ENCODE data around the gene WFDC8.

WFDC8 gene

DNA sequence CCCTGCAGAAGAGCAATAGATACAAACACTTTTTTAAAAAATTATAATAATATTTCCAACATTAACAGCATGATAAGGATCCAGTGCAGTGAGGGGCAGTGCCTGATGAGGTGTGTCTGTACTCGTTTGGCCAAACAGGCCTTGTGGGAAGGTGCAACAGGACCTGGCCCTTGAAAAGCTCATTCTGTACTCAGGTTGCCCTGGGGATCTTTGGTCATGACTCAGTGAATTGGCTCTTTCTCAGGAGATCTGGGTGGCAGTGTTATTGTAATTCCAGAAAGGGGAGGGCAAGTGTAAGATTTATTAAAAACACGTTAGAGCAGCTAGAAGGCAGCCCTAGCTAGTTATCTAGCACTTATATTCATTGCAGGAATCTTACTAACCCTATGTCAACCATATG lies 60.8 kb downstream of the WFDC8 start:
- Histone ChIP-seq H3K27ac (ENCODE audit: insufficient read depth, low read depth, low read length, poor library complexity, severe bottlenecking) (no peak overlapping the region), H3K27me3 (ENCODE audit: control insufficient read depth, insufficient read depth, low read length, poor library complexity, severe bottlenecking) (no peaks in the 10 kb centered on the region), H3K4me1 (ENCODE audit: control insufficient read depth, insufficient read depth, low read length) (no peaks in the 10 kb centered on the region), H3K9me3 (ENCODE audit: control insufficient read depth, low read length) (no peaks in the 10 kb centered on the region), H3K36me3 (ENCODE audit: control insufficient read depth, insufficient read depth, low read length) (no peaks in the 10 kb centered on the region), H3K4me3 (ENCODE audit: insufficient read depth, low read depth, low read length) (no peak overlapping the region)
- 80 to 90% methylated on average over 1 to 2 of the region's 2 CpGs for WGBS, 2 experiments

DNA sequence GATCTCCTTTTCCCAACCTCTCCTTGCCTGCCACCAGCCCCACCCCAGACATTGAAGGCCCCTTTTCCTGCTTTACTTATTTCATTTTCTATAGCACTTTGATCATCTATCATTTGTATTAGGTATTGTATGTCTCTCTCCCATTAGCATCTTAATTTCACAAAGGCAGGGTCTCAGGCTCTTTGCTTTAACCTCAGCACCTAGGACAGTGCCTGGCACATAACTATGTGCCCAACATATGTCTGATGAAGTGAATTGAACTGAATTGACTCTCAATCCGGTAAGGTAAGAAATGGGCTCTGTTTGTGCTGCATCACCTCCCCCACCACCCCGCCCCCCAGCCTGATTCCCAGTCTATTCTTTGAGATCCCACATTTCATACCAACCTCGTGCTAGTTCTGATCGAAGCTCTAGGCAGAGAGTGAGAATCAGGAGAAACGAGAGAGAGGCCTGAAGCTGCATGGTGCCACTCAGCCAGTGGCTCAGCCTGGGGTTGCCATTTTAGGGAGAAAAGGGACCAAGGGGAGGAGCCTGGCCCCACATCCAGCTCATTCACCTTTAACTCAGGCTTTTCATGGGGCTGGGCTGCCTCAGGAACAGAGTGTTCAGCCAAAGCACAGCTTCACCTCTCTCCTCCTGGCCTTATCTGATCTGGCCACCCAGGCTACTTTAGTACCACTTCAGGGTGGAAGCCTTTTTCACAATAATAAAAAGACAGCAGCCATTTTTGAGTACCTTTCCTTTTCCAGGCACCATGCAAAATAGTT lies 63.8 kb downstream of the WFDC8 start, which contains the start of gene SPINT3:
TSS of gene SPINT3 (minus strand) at position 476 of the 767 bp plus-strand sequence. CDS start at position 462, 14 bp downstream.
- 68 to 69% methylated on average over 5 of the region's 5 CpGs for WGBS, 2 experiments
- no peaks in the 10 kb centered on the region for H3K9me3 ChIP-seq (ENCODE audit: control insufficient read depth, low read length)
- H3K27me3 ChIP-seq (ENCODE audit: control insufficient read depth, insufficient read depth, low read length, poor library complexity, severe bottlenecking): no peaks in the 10 kb centered on the region
- H3K4me1 ChIP-seq (ENCODE audit: control insufficient read depth, insufficient read depth, low read length): no peaks in the 10 kb centered on the region
- H3K36me3 ChIP-seq (ENCODE audit: control insufficient read depth, insufficient read depth, low read length): no peaks in the 10 kb centered on the region
- no peak within 1 kb of the TSS for H3K27ac ChIP-seq (ENCODE audit: insufficient read depth, low read depth, low read length, poor library complexity, severe bottlenecking)
- no peak within 1 kb of the TSS for H3K4me3 ChIP-seq (ENCODE audit: insufficient read depth, low read depth, low read length)

DNA sequence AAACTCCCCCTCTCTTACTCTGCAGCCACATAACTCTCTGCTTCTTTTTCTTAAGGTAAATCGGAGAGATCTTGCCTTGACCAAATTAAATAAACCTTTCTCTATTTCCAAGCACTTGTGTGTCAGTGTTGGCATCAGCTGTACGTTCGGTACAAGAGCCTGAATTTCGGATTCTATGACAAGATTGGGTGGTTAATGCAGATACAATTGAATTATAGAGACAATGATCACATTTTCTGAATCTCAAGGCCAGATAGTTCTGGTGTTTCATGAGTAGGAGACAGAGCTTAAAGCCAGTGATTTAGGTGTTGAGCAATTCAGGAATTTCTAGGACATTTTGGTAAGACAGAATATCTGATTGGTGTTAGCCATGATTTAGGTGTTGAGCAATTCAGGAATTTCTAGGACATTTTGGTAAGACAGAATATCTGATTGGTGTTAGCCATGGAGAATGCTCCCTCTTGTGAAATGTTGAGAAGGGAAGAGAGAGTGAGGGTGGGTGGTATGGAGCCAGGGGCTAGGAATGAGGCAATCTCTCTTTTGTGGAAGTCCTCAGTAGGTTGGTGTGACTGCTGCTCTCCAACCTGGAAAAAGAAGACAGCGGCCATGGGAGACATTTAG lies 68.7 kb downstream of the WFDC8 start:
- H3K27ac ChIP-seq (ENCODE audit: insufficient read depth, low read depth, low read length, poor library complexity, severe bottlenecking): no peak overlapping the region
- 89 to 95% methylated on average over 5 of the region's 5 CpGs for WGBS, 2 experiments
- H3K27me3 ChIP-seq (ENCODE audit: control insufficient read depth, insufficient read depth, low read length, poor library complexity, severe bottlenecking): no peaks in the 10 kb centered on the region
- H3K4me1 ChIP-seq (ENCODE audit: control insufficient read depth, insufficient read depth, low read length): no peaks in the 10 kb centered on the region
- no peak overlapping the region for H3K4me3 ChIP-seq (ENCODE audit: insufficient read depth, low read depth, low read length)
- no peaks in the 10 kb centered on the region for H3K36me3 ChIP-seq (ENCODE audit: control insufficient read depth, insufficient read depth, low read length)
- H3K9me3 ChIP-seq (ENCODE audit: control insufficient read depth, low read length): no peaks in the 10 kb centered on the region

DNA sequence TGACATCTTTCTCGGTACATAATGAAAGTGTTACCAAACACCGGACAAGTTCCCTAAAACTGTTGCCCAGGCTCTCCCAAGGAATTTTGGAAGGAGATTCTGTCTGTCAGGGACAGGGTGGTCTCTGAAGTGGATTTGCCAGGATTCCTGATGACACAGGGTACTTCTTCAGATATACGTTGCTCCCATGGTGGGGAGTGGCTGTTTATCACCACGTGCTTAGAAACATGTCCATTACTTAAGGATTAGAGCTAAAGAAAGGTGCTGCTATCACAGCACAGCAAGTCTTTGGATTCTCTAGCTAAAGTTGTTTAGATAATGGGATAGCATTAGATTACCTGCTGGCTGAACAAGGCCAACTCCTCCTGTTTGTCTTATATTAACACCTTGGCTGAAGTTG lies 70.0 kb downstream of the WFDC8 start:
- 93 to 94% methylated on average over 4 of the region's 4 CpGs for WGBS, 2 experiments
- H3K4me1 ChIP-seq (ENCODE audit: control insufficient read depth, insufficient read depth, low read length): no peaks in the 10 kb centered on the region

DNA sequence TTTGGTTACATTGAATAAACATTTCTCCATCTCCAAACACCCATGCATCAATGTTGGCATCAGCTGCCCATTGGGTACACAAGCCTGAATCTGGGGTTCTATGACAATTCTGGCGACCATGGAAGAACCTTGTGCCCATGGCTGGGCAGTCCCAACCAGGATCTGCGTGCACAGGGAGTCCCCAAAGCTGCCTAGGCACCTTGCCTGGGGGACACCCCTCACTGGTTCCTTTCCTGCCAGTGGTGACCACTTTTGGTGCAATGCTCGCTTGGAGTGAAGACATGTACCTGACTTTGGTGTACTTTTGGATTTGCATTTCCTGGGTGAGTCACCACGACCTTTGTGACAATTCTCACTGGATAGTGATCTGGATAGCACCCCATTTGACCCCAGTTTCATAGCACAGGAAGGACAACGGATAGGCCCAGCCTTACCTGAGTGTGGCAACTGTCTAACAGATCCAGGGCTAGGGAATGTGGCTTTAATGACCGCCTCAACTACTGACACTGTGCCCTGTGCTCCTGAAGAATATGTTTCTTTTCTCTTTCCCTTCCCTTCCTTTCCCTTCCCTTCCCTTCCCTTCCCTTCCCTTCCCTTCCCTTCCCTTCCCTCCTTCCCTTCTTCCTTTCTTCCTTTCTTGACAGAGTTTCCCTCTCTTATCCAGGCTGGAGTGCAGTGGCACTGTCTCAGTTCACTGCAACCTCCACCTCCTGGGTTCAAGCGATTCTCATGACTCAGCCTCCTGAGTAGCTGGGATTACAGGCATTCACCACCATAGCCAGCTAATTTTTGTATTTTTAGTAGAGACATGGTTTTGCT lies 70.8 kb downstream of the WFDC8 start:
- Histone ChIP-seq H3K27me3 (ENCODE audit: control insufficient read depth, insufficient read depth, low read length, poor library complexity, severe bottlenecking) (no peaks in the 10 kb centered on the region), H3K27ac (ENCODE audit: insufficient read depth, low read depth, low read length, poor library complexity, severe bottlenecking) (no peak overlapping the region), H3K9me3 (ENCODE audit: control insufficient read depth, low read length) (no peaks in the 10 kb centered on the region), H3K4me3 (ENCODE audit: insufficient read depth, low read depth, low read length) (no peak overlapping the region), H3K36me3 (ENCODE audit: control insufficient read depth, insufficient read depth, low read length) (no peaks in the 10 kb centered on the region), H3K4me1 (ENCODE audit: control insufficient read depth, insufficient read depth, low read length) (no peaks in the 10 kb centered on the region)
- 89% methylated on average over 7 of the region's 7 CpGs for WGBS, 2 experiments

More for the DNA sequence above, 70.0 kb downstream of the WFDC8 start:
- Histone ChIP-seq H3K4me3 (ENCODE audit: insufficient read depth, low read depth, low read length) (no peak overlapping the region), H3K36me3 (ENCODE audit: control insufficient read depth, insufficient read depth, low read length) (no peaks in the 10 kb centered on the region), H3K27me3 (ENCODE audit: control insufficient read depth, insufficient read depth, low read length, poor library complexity, severe bottlenecking) (no peaks in the 10 kb centered on the region), H3K27ac (ENCODE audit: insufficient read depth, low read depth, low read length, poor library complexity, severe bottlenecking) (no peak overlapping the region), H3K9me3 (ENCODE audit: control insufficient read depth, low read length) (no peaks in the 10 kb centered on the region)

DNA sequence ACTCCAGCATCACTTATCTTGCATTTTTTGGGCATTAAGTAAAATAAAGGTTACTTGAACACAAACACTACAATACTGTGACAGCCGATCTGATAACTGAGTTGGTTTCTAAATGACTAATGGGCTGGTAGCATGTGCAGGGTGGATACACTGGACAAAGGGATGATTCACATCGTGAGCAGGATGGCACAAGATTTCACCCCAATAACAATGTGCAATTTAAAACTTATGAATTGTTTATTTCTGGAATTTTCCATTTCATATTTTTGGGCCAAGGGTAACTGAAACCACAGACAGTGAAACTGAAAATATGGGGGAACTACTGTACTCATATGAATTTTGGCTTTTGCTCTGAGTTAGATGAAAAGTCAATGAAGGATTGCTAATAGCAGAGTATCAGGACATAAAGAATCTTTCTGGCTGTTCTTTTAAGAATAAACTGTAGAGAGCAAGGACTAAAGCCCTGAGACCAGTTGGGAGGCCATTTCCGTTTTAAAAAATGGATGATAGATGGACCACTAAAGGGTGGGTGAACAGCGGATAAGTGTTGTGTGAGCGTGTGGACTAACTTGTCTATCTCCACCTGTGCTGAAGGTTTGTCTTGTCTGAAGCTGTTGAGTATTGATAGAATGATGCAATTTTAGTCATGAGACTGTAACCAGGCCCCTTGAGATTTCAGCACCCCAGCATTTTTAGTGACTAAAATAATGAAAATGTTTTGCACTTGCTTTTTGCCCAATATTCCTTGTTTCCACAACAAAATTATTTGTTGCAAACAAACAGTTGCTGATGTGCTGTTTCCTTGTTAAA lies 71.9 kb downstream of the WFDC8 start:
- H3K27ac ChIP-seq (ENCODE audit: insufficient read depth, low read depth, low read length, poor library complexity, severe bottlenecking): no peak overlapping the region
- H3K9me3 ChIP-seq (ENCODE audit: control insufficient read depth, low read length): no peaks in the 10 kb centered on the region
- no peaks in the 10 kb centered on the region for H3K27me3 ChIP-seq (ENCODE audit: control insufficient read depth, insufficient read depth, low read length, poor library complexity, severe bottlenecking)
- 92 to 99% methylated on average over 4 to 5 of the region's 5 CpGs for WGBS, 2 experiments
- H3K4me1 ChIP-seq (ENCODE audit: control insufficient read depth, insufficient read depth, low read length): no peaks in the 10 kb centered on the region
- H3K4me3 ChIP-seq (ENCODE audit: insufficient read depth, low read depth, low read length): no peak overlapping the region
- no peaks in the 10 kb centered on the region for H3K36me3 ChIP-seq (ENCODE audit: control insufficient read depth, insufficient read depth, low read length)

DNA sequence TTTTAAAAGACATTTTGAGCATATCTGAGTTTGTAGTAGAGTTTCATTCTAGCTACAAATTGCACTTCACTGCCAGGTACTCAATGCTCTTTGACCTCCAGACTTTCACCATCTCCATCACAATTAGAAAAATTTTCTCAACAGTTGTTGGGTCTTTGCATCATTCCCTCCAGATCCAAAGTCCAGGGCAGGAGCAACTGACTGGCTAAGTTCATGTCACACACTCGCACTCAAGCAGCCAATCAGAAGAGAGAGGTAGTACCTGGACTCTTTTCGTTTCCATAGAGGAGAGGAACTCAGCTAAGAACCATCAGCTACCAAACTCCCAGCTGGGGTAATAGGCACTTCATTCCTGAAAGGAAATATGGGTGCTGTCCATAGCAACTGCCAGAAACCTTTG lies 72.7 kb downstream of the WFDC8 start:
- WGBS, 2 experiments: 94 to 98% methylated on average over 2 of the region's 2 CpGs
- Histone ChIP-seq H3K27me3 (ENCODE audit: control insufficient read depth, insufficient read depth, low read length, poor library complexity, severe bottlenecking) (no peaks in the 10 kb centered on the region), H3K36me3 (ENCODE audit: control insufficient read depth, insufficient read depth, low read length) (no peaks in the 10 kb centered on the region), H3K27ac (ENCODE audit: insufficient read depth, low read depth, low read length, poor library complexity, severe bottlenecking) (no peak overlapping the region), H3K4me3 (ENCODE audit: insufficient read depth, low read depth, low read length) (no peak overlapping the region), H3K4me1 (ENCODE audit: control insufficient read depth, insufficient read depth, low read length) (no peaks in the 10 kb centered on the region), H3K9me3 (ENCODE audit: control insufficient read depth, low read length) (no peaks in the 10 kb centered on the region)

DNA sequence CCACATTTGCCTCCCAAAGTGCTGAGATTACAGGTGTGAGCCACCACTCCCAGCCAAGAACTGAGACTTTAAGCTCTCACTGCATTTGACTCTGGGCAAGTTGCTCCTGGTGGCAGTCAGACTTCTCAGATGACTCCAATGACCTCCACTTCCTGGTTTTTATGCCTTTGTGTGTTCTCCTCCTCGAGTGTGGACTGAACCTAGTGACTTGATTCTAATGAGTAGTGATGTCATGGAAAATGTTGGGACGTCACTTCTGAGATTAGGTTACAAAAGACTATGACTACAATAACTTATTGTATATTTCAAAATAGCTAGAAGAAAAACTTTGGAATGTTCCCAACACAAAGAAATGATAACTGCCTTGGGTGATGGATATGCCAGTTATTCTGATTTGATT lies 75.7 kb downstream of the WFDC8 start:
- H3K4me1 ChIP-seq (ENCODE audit: control insufficient read depth, insufficient read depth, low read length): no peaks in the 10 kb centered on the region
- H3K9me3 ChIP-seq (ENCODE audit: control insufficient read depth, low read length): no peaks in the 10 kb centered on the region
- H3K27ac ChIP-seq (ENCODE audit: insufficient read depth, low read depth, low read length, poor library complexity, severe bottlenecking): no peak overlapping the region
- WGBS, 2 experiments: 78 to 92% methylated on average over 1 of the region's 2 CpGs
- no peaks in the 10 kb centered on the region for H3K27me3 ChIP-seq (ENCODE audit: control insufficient read depth, insufficient read depth, low read length, poor library complexity, severe bottlenecking)
- H3K36me3 ChIP-seq (ENCODE audit: control insufficient read depth, insufficient read depth, low read length): no peaks in the 10 kb centered on the region
- no peak overlapping the region for H3K4me3 ChIP-seq (ENCODE audit: insufficient read depth, low read depth, low read length)

DNA sequence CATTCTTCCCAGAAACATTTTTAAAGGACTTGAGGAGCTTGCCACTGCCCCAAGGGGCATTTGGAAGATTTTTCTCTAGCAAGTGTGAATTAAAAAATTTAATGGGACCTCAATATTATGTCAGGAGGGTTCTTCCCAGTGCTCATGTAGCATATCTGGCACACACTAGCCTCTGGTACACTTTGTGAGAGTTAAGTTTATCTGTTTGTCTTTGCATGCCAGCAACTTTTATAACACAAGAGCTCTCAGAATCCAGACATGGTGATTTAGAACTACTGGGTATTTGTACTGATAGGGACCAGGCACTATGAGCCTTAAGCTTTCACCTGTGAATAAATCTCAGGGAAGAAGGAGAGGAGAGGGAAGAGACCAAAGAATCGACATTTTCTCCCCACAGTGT lies 76.5 kb downstream of the WFDC8 start:
- Histone ChIP-seq H3K27me3 (ENCODE audit: control insufficient read depth, insufficient read depth, low read length, poor library complexity, severe bottlenecking) (no peaks in the 10 kb centered on the region), H3K4me1 (ENCODE audit: control insufficient read depth, insufficient read depth, low read length) (no peaks in the 10 kb centered on the region), H3K27ac (ENCODE audit: insufficient read depth, low read depth, low read length, poor library complexity, severe bottlenecking) (no peak overlapping the region), H3K9me3 (ENCODE audit: control insufficient read depth, low read length) (no peaks in the 10 kb centered on the region), H3K4me3 (ENCODE audit: insufficient read depth, low read depth, low read length) (no peak overlapping the region), H3K36me3 (ENCODE audit: control insufficient read depth, insufficient read depth, low read length) (no peaks in the 10 kb centered on the region)
- 83 to 100% methylated on average over 1 of the region's 1 CpG for WGBS, 2 experiments

All from ectodermal cell (in vitro differentiated cells).